A172 (cell line): ENCODE measurements around the gene SH3BGRL2. TPM values are rescaled to one million over a fixed set of nuclear protein-coding genes. Genes with fewer than 3 reads are reported as not detected.
"Not testable (repeated sequence)": the region's sequence is repeated elsewhere in the genome, so short reads cannot be mapped to it uniquely, and the experiment has no call there.

Experiments used
- DNase-seq: peaks from one replicate; pipeline ENCODE4 v3.0.0-alpha.2; 2015; ENCODE audit warnings: low spot score
- total RNA-seq: library from RNA; depleted of rRNA; stranded (reverse); fragments of >200 nt; shearing (Covaris generic); gene quantifications from 2 replicates; pipeline ENCODE4 v1.2.3, GENCODE V29; 2014

The SH3BGRL2 gene
- total RNA-seq, 1 experiment from 2014 or later: 1.2 TPM

- DNase-seq: no peak
Observed at GRCh38 chr6:79649016-79649415, 17.9 kb downstream of the SH3BGRL2 start.

- DNase-seq: no peak
Observed at GRCh38 chr6:79650950-79651349, 19.8 kb downstream of the SH3BGRL2 start.

GRCh38 chr6:79656134-79656533, 25.0 kb downstream of the SH3BGRL2 start:
- no peak for DNase-seq

GRCh38 chr6:79657238-79657637, 26.1 kb downstream of the SH3BGRL2 start:
- DNase-seq: no peak

- DNase-seq: not testable (repeated sequence)
Observed at GRCh38 chr6:79663655-79664054, 32.5 kb downstream of the SH3BGRL2 start.

- DNase-seq: no peak
Observed at GRCh38 chr6:79665725-79666551, 34.8 kb downstream of the SH3BGRL2 start.

- no peak for DNase-seq
Observed at GRCh38 chr6:79666634-79667033, 35.5 kb downstream of the SH3BGRL2 start.

- DNase-seq: no peak
Observed at GRCh38 chr6:79668381-79668780, 37.3 kb downstream of the SH3BGRL2 start.

GRCh38 chr6:79669766-79670165, 38.6 kb downstream of the SH3BGRL2 start:
- no peak for DNase-seq

GRCh38 chr6:79670789-79671188, 39.7 kb downstream of the SH3BGRL2 start:
- no peak for DNase-seq

GRCh38 chr6:79671600-79672266, 40.6 kb downstream of the SH3BGRL2 start:
- DNase-seq: peak; percentile 3

GRCh38 chr6:79672631-79673111, 41.5 kb downstream of the SH3BGRL2 start:
- DNase-seq: peak; percentile 10

- no peak for DNase-seq
Observed at GRCh38 chr6:79673947-79674346, 42.8 kb downstream of the SH3BGRL2 start.

- DNase-seq: no peak
Observed at GRCh38 chr6:79676785-79677736, 45.9 kb downstream of the SH3BGRL2 start.

GRCh38 chr6:79682682-79683081, 51.6 kb downstream of the SH3BGRL2 start:
- DNase-seq: not testable (repeated sequence)

GRCh38 chr6:79684876-79685275, 53.7 kb downstream of the SH3BGRL2 start:
- no peak for DNase-seq

- DNase-seq: no peak
Observed at GRCh38 chr6:79686707-79687309, 55.7 kb downstream of the SH3BGRL2 start.

- DNase-seq: no peak
Observed at GRCh38 chr6:79687759-79688158, 56.6 kb downstream of the SH3BGRL2 start.

GRCh38 chr6:79694156-79694555, 63.0 kb downstream of the SH3BGRL2 start:
- no peak for DNase-seq

GRCh38 chr6:79694623-79695343, 63.7 kb downstream of the SH3BGRL2 start:
- no peak for DNase-seq

- DNase-seq: no peak
Observed at GRCh38 chr6:79697430-79697829, 66.3 kb downstream of the SH3BGRL2 start.
